ENCODE results near the gene DYNLT5. TPM values are rescaled to one million over a fixed set of nuclear protein-coding genes. Genes with fewer than 3 reads are reported as not detected.
A peak's percentile ranks its signal among the peaks of the same experiment; 100 is the strongest.
"Not testable (repeated sequence)": the region's sequence is repeated elsewhere in the genome, so short reads cannot be mapped to it uniquely, and the experiment has no call there.

DYNLT5 gene
- total RNA-seq, 1 donor from 2014 or later = 0.77 TPM

DNA sequence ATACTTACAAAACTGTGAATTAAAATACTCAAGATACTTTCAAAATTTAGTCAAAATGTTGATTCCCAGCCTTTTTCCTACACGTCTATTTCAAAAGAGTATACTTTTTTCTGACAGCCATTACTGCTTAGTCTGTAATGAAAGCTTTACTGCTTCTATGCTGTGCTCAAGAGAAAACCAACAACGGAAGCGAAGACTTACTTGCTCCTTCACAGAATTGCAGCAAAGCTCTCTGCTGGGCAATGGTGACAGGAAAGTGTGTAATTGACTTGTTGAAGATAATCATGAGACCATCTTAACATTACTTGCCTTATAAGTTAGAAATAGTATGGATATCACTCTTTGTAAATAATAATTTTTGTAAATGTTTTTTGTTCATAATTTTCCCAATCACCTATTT, 1.7 kb upstream of the DYNLT5 start:
- DNase-seq (ENCODE audit: low read depth in 2 of 2) = no peak

DNA sequence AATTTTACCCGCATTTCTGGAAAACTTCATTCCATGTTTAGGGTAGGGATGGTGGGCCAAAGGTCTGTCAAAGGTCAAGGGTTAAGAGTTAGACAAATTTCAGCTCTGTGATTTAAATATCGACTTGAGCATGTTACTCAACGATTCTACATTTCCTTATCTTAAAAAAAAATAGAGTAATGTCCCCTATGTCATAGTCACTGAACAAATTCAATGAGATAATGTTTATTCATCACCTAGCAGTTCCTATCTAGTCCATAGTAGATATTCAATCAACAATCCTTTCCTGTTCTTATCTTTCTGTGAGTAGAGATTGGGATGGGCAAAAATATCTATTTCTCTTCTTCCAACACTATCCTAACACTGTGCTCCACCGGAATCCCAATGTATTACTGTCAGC, 1.1 kb upstream of the DYNLT5 start:
- DNase-seq (ENCODE audit: low read depth in 2 of 2) = no peak

GRCh38 chr1:66752671-66753371, 562 bp downstream of the DYNLT5 start:
- DNase-seq (ENCODE audit: low read depth in 2 of 2) = no peak

DNA sequence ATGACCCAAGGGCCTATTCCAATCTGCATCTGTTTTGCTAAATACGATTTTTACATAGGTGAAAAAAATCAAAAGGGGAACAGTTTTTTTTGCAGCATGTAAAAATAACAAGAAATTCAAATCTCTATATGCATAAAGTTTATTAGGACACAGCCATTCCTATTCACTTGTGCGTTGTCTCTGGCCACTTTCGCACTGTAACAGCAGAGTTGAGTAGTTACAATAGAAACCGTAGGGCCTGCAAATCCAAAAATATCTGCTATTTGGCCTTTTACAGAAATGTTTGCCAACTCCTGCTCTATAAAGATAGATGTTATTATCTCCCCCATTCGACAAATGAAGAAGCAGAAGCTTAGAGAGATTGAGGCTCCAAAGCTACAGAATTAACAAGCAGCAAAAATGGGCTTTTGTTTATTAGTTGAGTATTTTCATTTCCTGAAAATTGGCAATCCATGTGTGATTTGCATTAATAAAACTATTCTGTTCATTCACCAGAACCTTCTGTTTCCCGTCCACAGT, 5.5 kb downstream of the DYNLT5 start:
- DNase-seq (ENCODE audit: low read depth in 2 of 2) = no peak

GRCh38 chr1:66758241-66758755, 6.0 kb downstream of the DYNLT5 start:
- peak; percentile 27 to 61 for DNase-seq (ENCODE audit: low read depth in 2 of 2)

GRCh38 chr1:66760506-66760905, 8.2 kb downstream of the DYNLT5 start:
- DNase-seq (ENCODE audit: low read depth in 2 of 2) = no peak

DNA sequence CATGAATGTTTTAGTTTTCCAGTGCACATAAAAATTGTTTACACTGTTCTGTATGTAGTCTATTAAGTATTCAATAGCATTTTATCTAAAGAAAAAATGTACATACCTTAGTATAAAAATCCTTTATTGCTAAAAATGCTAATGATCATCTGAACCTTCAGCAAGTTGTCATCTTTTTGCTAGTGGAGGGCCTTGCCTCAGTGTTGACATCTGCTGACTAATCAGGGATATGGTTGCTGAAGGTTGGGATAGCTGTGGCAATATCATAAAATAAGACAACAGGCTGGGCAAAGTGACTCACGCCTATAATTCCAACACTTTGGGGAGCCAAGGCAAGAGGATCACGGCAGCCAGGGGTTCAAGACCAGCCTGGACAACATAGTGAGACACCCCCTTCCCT, 9.0 kb downstream of the DYNLT5 start:
- DNase-seq (ENCODE audit: low read depth in 2 of 2) = peak; percentile 15 to 34

GRCh38 chr1:66764994-66765578, 12.8 kb downstream of the DYNLT5 start:
- DNase-seq (ENCODE audit: low read depth in 2 of 2) = peak; percentile 54 to 67

DNA sequence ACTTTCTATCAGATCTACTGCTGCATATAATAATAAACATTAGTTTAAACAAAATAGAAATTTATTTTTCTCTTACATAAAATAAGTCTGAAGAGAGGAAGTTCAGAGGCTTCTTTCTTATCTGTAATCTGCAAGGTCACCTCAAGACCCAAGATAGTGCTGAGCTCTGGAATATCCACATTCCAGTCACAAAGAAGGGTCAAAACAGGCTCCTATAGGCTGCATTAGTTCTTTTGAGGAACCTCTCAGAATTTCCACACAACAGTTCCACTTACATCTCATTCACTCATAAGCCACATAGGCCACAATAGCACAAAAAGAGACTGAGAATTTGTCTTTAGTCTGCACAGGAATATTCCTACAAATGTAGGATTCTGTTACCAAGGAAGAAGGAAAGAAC, 15.4 kb downstream of the DYNLT5 start:
- no peak for DNase-seq (ENCODE audit: low read depth in 2 of 2)

DNA sequence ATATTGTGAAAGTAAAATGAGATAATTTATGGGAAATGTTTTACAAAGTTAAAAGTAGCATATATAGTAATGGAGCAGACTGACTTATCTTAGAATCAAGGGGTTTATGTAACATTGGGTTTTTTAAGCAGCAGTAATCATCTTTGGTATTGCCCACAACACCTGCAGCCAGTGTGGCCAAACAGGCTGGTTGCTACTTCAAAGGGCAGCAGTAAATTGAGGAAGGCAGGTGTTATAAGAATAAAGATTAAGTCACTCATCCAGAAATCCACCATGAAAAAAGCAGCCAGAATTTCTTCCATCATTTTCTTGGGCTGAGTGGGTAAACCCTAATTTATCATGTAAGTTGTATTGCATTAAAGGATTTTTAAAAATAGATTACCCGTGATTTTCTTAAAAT, 16.7 kb downstream of the DYNLT5 start:
- no peak for DNase-seq (ENCODE audit: low read depth in 2 of 2)

DNA sequence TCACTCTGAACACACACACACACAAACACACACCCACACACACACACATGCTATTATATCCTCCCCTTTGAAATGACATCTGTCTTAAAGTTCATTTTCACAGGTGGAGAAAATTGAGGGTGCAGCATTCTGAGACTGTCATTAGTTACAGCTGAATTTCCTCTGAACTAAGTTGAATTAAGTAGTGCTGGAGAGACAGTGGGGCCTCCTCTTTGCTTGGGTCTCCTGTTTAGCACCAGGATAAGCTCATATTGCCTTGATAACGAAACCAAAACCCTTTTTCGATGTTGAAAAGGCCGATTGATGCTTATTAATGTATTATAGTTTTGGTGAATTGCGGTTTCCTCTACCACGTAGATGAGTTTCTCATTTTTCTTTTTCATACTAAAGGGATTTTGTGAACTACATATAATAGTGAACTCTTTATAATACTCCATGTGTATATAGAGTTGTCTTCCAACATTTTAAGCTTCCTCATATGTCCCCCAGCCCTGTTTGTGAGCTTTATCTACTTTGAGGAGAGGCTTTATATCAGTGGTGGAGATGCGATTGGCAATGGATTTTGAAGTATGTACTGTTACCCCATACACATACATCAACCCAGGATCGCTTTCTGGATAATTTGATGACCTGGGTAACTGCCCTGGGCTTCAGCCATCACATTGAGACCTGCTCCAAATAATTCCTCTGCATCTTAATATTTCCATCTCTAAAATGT, 17.4 kb downstream of the DYNLT5 start:
- no peak for DNase-seq (ENCODE audit: low read depth in 2 of 2)

GRCh38 chr1:66770240-66770639, 18.0 kb downstream of the DYNLT5 start:
- no peak for DNase-seq (ENCODE audit: low read depth in 2 of 2)

DNA sequence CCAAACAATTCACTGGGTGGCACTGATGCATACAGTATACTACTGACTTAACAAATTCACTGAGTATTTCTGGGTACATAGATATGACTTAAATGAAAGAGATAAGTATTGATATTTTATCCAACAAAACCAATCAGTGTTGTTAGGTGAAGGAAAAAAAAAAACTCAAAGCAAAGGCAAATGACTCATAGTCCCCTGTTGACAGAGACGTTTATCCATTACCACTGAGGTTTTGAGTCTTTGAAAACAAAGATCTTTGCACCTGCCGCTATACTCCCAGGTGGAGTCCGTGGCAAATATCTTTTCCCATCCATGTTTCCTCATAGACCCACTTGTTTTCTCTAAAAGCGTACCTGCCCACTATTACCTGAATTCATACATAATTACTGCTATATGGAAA, 18.4 kb downstream of the DYNLT5 start:
- no peak for DNase-seq (ENCODE audit: low read depth in 2 of 2)

DNA sequence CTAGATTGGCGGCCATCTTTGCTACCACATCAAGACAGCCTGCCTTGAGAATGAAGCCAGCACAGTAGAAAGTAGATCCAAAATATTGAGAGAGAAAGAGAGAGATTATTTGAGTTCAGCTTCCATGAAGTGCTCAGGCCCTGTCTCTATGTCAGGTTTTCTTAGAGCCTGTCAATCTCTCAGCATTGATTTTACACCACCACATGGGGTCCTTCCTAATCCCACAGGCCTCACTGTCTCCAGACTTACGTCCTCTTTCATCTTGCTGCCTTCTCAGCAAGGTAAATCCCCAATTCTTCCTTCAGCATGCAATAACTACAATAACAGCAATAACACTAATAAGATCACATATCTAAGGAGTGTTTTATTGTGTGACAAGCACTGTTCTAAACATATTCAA, 21.0 kb downstream of the DYNLT5 start:
- no peak for DNase-seq (ENCODE audit: low read depth in 2 of 2)

- no peak for DNase-seq (ENCODE audit: low read depth in 2 of 2)
Observed at GRCh38 chr1:66774438-66774837, 22.2 kb downstream of the DYNLT5 start.

DNA sequence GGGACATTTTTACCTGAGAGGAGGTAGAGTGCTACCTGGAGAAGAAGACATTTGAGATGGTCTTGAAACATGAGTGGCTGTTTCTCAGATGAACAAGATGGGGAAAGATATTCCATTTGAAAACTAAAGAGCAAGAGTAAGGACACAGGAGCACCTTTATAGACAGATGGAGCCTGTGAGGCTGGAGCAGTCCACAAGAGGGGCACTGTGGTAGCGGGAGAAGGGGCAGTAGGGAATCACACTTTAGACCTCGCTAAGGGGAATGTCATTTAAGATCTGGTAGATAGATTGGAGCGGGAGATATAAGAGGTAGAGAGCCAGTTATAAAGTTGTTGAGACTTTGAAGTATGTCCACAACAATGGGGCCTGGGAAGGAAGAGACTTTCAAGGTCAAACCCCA, 23.4 kb downstream of the DYNLT5 start:
- no peak for DNase-seq (ENCODE audit: low read depth in 2 of 2)

- DNase-seq (ENCODE audit: low read depth in 2 of 2) = no peak
Observed at GRCh38 chr1:66777831-66778230, 25.6 kb downstream of the DYNLT5 start.

DNA sequence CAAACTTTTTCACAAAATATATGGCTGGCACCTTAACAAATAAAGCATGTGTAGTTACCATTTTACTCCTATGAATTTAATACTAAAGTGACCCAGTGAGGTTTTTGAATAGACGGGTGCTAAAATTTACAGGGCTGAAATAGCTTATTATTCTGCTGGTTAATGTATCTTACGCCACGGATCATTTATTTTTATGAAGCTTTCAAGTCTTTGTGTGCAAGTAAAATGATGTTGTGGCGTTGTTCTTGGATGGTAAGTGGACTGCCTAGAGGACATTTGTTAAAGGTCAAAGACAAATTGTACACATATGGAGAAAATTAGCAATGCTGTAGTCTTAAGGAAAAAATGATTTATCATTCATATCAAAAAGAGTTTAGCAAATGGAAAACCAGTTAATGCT, 26.0 kb downstream of the DYNLT5 start:
- no peak for DNase-seq (ENCODE audit: low read depth in 2 of 2)

DNA sequence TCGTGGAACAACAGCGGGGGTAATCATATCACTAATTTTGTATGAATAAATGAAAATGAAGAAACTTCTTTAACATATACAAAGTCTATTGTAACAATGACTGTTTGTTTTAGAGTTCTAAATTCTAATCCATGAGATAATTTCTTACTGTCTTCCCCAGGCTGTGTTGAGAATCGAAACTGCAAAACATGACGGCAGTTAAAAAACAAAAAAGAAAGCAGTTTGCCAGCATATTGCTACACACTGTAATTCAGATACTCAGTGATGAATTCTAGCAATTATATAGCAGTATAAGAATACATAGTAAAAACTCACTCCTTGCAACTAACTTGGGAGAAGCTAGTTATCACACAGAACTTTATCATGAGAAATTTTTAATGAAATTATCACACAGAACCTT, 26.7 kb downstream of the DYNLT5 start:
- no peak for DNase-seq (ENCODE audit: low read depth in 2 of 2)

DNA sequence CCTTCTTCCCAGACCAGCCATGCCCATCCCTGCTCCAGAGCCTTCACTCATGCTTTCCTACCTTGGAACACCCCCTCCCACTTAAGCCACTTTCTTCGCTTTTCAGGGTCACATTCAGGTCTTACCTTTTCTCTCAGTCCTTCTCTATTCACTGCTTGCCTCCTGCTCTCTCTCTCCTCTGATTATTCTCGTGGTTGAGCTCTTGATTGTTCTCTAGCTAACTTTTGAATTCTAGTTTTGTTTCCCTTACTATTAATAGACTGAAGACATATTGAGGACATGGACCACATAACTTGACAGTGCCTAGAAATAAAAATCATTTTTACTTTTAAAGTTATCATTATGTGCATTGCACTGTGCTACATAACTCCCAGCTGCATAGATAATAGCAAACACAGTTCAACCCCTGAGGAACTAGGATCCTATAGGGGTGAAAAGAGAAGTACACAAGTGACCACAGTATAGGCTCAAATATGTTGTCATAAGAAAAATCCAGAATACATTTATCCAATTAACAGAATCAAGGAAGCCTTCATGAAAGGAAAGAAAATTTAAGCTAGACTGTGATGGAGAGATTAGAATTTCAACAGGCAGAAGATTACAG, 27.3 kb downstream of the DYNLT5 start:
- no peak for DNase-seq (ENCODE audit: low read depth in 2 of 2)

GRCh38 chr1:66785800-66786199, 33.5 kb downstream of the DYNLT5 start:
- not testable (repeated sequence) for DNase-seq (ENCODE audit: low read depth in 2 of 2)

DNA sequence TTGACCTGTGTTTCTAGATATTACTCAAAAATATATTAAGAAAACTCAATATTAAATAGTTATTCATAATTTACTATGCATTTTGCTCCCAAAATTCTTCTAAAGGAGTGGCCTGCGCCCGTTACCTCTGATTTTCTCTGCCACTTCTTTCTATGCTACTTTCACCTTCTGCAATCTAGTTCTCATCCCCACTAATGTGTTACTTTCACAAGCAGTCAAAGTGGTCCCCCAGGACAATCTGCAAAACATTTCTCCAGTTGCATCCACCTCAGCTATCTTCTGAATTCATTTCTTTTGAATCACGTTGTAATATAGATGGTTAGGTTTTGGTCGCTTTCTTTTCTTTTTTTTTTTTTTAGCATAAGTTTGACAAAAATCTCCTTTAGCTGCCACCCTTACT, 35.4 kb downstream of the DYNLT5 start:
- DNase-seq (ENCODE audit: low read depth in 2 of 2) = no peak

Data from dermis microvascular lymphatic vessel endothelial cell (primary cell).